Cardiac muscle cell (in vitro differentiated cells and primary cell): ENCODE data around the gene ZBTB7B. TPM values are rescaled to one million over a fixed set of nuclear protein-coding genes. Genes with fewer than 3 reads are reported as not detected.

ENCODE experiments used
- DNase-seq, 2 donors: peaks; one replicate each; pipeline versions ENCODE4 v3.0.0 to v3.0.0-alpha.2; 2010 to 2017; ENCODE audit warnings: low read depth in 1 of 2, low spot score in 1 of 2
- H3K27ac ChIP-seq: fragments of 200-600 bp; sonication (generic); 2 replicates; pipeline ENCODE4 v1.5.1; 2016
- H3K27me3 ChIP-seq: fragments of 200-600 bp; sonication (generic); 2 replicates; pipeline ENCODE4 v1.6.0; 2016; ENCODE audit warnings: control low read depth
- H3K36me3 ChIP-seq: fragments of 200-600 bp; sonication (generic); 2 replicates; pipeline ENCODE4 v1.5.1; 2016; ENCODE audit warnings: control low read depth
- H3K4me1 ChIP-seq: fragments of 200-600 bp; sonication (generic); 2 replicates; pipeline ENCODE4 v1.8.1; 2017; ENCODE audit warnings: low read depth, mild to moderate bottlenecking, mixed run types
- H3K4me3 ChIP-seq: fragments of 200-600 bp; sonication (generic); 2 replicates; pipeline ENCODE4 v1.5.1; 2016; ENCODE audit warnings: mild to moderate bottlenecking
- H3K9me3 ChIP-seq: fragments of 200-600 bp; sonication (generic); 2 replicates; pipeline ENCODE4 v1.5.1; 2017; ENCODE audit warnings: low read depth, mild to moderate bottlenecking, control low read depth
- polyA plus RNA-seq: library from polyadenylated mRNA; unstranded; fragments of >200 nt; fragmentation: Nextera tagmentation; extraction: Ambion mirVana; gene quantifications from 2 replicates; pipeline ENCODE4 v1.2.1, GENCODE V29; 2016
- total RNA-seq: library from RNA; depleted of rRNA; stranded (reverse); fragments of >200 nt; gene quantifications from 2 replicates; pipeline ENCODE4 v1.2.3, GENCODE V29; 2016
- TF ChIP-seq, protein P1 (sequence below): IDR thresholded peaks from 2 replicates; pipeline ENCODE4 v1.5.1; 2012; ENCODE audit warnings: low read depth, mild to moderate bottlenecking, low read length

The ZBTB7B gene
- total and polyA plus RNA-seq, 2 experiments from 2014 or later: 4.7 to 25.6 TPM

DNA sequence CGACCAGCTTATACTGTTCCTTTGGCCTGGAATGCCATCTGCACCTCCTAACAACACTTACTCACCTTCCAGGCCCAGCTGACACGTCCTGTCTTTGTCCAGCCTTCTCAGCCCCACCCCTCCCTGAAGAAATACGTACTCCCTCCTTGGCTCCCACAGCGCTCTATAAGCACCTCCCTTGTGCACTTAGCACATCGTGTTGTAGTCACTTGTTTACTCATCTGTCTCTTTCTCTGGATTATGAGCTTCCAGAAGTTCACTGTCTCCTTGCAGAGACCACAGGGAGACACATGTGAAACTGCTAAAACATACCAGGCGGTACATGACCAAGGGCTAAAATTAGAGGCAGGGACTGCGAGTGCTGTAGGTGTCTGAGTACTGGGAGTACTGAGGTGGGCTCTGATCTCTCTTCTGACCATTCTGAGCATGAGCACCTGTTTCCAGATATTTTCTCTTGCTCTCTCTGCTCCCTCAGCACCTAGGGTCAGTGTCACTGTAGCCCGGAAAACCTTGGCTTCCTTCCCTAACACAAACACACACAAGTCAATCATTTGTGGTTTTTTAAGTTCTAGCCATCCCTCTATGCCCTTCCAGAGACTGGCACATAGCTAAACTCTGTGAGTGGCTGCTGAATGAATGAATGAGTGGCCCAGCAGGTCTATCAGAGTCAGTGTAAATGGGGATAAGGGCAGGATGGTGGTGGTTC lies 36.2 kb downstream of the ZBTB7B start:
- TF ChIP-seq, protein P1, sequence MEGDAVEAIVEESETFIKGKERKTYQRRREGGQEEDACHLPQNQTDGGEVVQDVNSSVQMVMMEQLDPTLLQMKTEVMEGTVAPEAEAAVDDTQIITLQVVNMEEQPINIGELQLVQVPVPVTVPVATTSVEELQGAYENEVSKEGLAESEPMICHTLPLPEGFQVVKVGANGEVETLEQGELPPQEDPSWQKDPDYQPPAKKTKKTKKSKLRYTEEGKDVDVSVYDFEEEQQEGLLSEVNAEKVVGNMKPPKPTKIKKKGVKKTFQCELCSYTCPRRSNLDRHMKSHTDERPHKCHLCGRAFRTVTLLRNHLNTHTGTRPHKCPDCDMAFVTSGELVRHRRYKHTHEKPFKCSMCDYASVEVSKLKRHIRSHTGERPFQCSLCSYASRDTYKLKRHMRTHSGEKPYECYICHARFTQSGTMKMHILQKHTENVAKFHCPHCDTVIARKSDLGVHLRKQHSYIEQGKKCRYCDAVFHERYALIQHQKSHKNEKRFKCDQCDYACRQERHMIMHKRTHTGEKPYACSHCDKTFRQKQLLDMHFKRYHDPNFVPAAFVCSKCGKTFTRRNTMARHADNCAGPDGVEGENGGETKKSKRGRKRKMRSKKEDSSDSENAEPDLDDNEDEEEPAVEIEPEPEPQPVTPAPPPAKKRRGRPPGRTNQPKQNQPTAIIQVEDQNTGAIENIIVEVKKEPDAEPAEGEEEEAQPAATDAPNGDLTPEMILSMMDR: no peak
- H3K27me3 ChIP-seq: no peaks in the 10 kb centered on the region
- H3K4me3 ChIP-seq: no peak overlapping the region
- H3K9me3 ChIP-seq: no peaks in the 10 kb centered on the region
- H3K4me1 ChIP-seq: no peaks in the 10 kb centered on the region
- no peak for DNase-seq
- H3K36me3 ChIP-seq: no peaks in the 10 kb centered on the region
- no peak overlapping the region for H3K27ac ChIP-seq

DNA sequence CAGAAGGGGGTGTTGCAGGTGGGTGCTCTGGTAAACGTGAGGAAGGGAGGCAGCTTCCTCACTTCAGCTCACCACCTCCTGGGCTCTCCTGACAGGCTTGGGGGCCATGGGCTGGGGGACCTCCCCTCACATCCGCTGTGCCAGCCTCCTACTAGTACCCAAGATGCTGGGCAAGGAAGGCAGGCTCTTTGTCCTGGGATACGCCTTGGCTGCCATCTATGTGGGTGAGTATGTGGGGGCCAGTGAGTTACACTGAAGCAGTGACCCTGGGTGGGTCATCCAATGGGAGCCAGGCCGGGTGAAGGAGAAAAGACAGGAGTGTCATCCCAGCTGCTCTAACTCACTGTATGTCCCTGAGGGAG lies 36.7 kb downstream of the ZBTB7B start:
- DNase-seq: no peak
- Histone ChIP-seq H3K4me3 (no peak overlapping the region), H3K27me3 (no peaks in the 10 kb centered on the region), H3K9me3 (no peaks in the 10 kb centered on the region), H3K27ac (no peak overlapping the region), H3K4me1 (no peaks in the 10 kb centered on the region), H3K36me3 (no peaks in the 10 kb centered on the region)
- TF ChIP-seq, protein P1: no peak

DNA sequence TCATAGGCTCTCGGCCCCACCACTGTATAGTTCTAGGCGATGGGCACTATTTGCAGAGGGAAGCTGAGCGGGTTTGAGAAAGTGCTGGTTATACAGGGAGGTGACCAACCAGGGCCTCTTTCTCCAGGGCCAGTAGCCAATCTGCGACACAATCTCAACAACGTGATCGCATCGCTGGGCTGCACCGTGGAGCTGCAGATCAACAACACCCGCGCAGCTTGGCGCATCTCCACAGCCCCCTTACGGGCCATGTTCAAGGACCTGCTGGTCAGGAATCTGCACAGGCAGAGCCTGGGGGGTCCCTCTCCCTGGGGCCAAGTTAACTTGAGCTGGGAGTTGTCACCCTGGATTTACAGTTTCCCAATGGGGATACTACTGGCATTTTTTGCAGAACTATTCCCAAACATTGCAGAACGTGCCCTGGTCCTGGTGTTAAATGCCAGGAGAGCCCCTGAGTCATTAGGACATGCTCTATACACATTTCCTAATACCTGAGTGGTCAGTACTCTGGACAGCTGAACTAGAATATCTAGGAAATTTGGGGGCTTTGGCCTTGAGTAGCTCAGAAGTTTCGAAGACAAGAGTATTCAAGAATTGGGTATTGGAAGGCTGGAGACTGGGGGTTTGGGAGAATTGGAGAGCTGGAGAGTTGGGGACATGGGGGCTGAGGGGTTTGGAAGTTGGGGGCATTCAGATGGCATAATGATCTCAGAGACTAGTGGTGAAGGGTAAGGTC lies 37.9 kb downstream of the ZBTB7B start:
- H3K4me1 ChIP-seq: no peaks in the 10 kb centered on the region
- no peaks in the 10 kb centered on the region for H3K36me3 ChIP-seq
- no peak overlapping the region for H3K4me3 ChIP-seq
- no peak for DNase-seq
- no peaks in the 10 kb centered on the region for H3K27me3 ChIP-seq
- TF ChIP-seq, protein P1: no peak
- H3K9me3 ChIP-seq: no peaks in the 10 kb centered on the region
- no peak overlapping the region for H3K27ac ChIP-seq

DNA sequence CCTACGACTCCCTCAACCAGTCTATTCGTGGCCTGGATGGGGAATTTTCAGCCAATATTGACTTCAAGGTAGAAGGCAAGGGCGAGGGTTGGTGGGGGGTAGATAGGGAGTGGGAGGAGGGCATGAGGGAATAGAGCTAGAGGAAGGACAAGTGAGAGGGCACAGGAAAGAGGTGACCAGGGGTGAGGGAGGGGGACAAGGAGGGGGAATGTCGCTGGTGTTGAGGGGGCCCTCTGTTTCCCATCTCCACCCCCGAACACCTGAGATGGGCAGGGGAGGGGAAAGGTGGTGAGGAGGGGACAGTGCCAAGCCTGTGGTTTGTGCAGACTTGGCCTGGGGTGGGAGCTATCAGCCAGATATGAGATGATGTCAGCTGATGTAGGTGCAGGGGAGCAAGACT lies 40.2 kb downstream of the ZBTB7B start:
- Histone ChIP-seq H3K4me1 (no peaks in the 10 kb centered on the region), H3K4me3 (no peak overlapping the region), H3K27ac (no peak overlapping the region), H3K9me3 (no peaks in the 10 kb centered on the region), H3K27me3 (no peaks in the 10 kb centered on the region), H3K36me3 (no peaks in the 10 kb centered on the region)
- no peak for DNase-seq
- TF ChIP-seq, protein P1: no peak

DNA sequence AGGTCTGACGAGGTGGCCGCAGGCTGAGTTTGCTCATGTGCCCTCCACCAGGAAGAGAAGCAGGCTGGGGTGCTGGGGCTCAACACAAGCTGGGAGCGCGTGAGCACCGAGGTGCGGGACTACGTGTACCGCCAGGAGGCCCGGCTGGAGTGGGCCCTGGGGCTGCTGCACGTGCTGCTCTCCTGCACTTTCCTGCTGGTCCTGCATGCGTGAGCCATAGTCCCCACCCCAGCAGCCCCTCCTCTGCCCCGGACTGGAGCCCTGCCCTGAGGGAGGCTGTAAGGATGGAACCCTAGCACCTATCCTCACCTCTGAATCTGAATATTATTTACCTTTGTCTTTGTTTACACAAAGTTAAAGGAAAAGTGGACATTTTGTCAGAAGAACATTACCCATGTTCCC lies 40.7 kb downstream of the ZBTB7B start:
- Histone ChIP-seq H3K27ac (no peak overlapping the region), H3K9me3 (no peaks in the 10 kb centered on the region), H3K27me3 (no peaks in the 10 kb centered on the region), H3K36me3 (no peaks in the 10 kb centered on the region), H3K4me1 (no peaks in the 10 kb centered on the region), H3K4me3 (no peak overlapping the region)
- DNase-seq: no peak
- TF ChIP-seq, protein P1: no peak
